ENCODE data around the gene GFI1B.
"Not testable (repeated sequence)": the region's sequence is repeated elsewhere in the genome, so short reads cannot be mapped to it uniquely, and the experiment has no call there.

Gene GFI1B

DNA sequence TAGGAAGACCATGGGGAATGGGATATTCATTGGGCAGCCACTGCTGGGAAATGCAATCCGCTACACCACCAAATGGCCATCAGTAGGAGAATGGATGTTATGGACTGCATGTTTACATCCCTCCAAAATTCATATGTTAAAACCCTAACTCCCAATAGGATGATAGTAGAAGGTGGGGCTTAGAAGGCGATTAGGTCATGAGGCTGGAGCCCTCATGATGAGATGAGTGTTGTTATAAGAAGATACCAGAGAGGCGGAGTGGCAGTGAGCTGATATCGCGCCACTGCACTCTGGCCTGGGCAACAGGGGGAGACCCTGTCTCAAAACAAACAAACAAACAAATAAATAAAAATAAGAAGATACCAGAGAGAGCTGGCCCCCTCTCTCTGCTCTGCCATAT is 36.2 kb downstream of the GFI1B start:
- no peak for DNase-seq (ENCODE audit: low read depth)

DNA sequence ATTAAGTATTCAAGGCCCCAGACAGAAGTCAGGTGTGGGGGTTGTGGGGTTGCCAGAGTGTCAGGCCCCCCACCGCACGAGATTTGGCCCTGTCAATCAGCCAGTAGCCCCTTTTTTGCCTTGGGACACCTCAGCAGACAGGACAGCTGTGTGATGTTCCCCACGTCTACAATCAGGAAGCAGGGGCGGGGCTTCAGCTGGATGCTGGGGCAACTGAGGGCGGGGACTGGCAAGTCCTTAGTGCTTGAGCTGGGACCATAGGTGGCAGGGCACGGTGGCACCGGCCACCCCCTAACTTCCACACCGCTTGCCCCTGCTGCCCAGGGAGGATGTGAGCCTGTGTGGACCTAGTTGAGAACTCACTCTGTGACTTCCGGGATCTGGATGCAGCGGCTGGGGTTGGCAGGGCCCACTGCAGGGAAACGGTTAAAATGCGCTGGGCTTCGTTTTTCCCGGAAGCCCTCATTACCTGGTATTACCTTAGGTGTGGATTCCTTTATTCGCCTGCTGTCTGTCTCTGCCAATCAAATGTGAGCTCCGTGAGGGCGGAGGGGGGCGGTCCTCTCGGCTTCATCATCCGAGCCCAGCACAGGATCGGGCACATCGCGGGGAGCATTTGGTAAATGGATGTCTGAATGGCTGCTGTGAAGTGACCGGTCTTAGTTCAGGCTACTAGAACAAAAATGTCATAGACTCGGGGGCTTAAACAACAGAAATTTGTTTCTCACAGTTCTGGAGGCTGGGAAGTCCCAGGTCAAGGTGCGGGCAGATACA is 44.8 kb downstream of the GFI1B start:
- DNase-seq (ENCODE audit: low read depth), result no peak

DNA sequence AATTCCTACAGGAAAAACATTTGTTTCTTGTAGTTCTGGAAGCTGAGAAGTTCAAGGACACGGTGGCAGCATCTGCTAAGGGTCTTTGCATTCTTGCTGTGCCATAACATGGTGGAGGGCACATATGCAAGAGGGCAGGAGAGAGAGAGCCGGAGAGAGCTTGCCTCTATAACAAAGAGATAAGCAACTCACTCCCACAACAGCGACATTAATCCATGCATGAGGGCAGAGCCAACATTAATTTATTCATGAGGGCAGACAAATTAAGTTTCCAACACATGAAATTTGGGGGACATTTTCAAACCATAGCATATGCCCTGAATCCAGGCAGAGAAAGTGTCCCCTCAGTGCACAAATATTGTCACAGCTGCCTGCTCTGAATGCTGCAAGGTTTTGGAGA is 47.9 kb downstream of the GFI1B start:
- DNase-seq (ENCODE audit: low read depth), result no peak

DNA sequence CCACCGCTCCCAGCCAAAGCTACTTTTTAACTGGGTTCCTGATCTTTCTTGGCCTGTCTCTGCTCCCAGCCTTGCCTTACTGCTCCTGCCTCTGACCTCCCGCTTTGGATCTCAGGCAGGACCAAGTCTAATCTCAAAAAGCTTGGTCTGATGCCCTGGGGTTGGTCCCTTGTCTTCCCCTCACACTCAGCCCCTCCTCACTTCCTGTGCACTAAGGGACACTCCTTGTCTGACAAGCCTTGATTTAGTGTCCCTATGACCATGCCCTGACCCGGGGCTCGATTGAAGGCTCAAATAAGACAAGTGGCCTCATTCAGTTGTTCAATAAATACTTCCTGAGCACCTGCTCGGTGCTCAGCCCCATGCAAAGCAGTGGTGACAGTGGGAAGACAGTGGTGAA is 48.6 kb downstream of the GFI1B start:
- no peak for DNase-seq (ENCODE audit: low read depth)

DNA sequence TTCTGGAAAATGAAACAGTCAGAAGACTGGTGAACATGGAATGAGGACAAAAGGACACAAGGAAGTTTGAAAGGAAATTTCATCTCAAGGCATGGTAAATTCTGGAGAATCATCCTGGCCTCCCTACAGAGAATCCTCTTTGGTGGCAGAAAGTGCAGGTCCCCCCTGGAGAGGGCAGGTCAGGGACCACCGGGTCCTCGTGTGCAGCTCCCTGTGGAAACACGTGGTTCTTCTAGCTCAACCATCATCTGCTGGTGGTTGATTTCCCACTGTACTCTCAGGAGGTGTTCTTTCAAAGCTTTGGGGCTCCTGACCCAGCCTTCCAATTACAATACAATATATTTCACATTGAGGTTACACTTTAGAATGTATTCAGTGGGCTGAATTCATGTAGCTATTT is 49.7 kb downstream of the GFI1B start:
- DNase-seq (ENCODE audit: low read depth), result no peak

DNA sequence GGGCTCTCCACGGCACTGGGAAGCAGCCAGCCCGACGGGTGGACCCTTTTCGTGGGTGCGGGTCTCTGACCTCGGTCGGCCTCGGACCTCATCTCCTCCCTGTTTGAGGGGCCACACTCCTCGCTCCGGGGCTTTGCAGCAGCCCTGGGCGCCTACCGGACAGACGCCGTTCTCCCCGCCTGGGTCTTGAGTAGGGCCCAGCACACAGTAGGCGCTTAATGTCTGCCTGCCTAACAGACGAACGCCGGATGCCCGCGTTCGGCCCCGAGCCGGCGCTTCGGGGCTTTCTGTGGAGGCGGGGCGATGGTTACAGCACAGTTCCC is 51.5 kb downstream of the GFI1B start:
- no peak for DNase-seq (ENCODE audit: low read depth)

DNA sequence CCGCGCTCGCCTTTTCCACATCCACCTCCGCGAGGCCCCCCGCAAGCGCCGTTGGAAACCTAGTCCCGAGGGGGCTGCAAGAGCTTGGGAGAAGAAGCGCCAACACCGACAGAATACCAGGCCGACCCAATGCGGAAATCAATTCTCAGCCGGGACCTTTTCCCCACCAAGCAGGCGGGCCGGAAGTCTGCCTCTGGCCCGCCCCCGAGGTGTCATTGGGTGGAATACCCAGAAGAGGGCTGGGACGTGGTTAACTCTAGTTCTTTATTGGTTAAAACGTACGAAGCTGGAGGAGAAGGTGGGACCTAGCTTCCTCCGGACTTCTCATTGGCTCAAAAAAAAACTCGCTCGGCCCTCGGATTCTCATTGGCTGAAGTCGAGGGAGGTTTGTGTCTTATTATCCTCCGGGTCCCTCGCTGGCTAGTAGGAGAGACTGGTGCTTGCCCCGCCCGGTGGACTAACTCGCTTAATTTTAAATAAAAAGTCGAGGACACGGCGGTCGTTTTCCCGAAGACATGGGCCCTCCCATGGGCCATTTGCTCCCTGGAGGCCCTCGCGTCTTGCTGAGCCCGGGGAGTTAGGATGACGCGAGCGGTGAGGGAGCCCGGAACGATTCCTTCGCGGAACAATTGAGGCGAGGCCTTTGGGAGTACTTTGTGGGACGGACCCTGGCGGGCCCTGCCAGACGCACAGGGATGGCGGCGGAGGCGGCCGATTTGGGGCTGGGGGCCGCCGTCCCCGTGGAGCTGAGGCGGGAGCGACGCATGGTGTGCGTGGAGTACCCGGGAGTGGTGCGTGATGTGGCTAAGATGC is 52.0 kb downstream of the GFI1B start, which contains the start of gene GTF3C5:
Gene GTF3C5 (plus strand): TSS at position 681 of the 813 bp plus-strand sequence. CDS start 15 bp downstream, at position 696.
- DNase-seq (ENCODE audit: low read depth), result peak; percentile 82

DNA sequence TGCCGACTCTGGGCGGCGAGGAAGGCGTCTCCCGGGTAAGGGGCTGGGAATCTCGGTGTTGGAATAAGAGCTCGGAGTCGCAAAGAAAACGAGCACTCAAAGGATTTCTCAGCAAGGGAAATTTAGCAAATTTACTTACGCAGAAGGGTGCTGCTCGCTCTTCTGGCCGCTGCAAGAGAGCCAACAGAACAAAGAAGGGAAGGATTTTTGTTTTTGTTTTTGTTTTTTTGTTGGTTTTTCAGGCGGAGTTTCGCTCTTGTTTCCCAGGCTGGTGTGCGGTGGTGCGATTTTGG is 52.6 kb downstream of the GFI1B start:
- no peak for DNase-seq (ENCODE audit: low read depth)

DNA sequence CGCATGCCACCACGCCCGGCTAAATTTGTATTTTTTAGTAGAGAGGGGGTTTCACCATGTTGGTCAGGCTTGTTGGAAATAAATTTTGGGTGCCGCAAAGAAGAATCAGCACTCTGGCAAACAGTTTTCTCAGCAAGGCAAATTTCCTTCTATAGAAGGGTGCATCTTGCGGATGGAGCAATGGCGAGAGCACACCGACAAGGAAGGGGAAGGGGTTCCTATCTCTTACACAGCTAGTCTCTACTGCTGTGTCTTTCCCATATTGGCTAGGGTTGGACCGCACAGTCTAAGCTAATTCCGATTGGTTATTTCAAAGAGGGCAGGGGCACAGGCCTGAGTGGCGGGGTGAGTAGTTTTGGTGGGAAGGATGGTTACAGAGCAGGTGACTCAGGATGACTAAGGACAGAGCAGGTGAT is 53.0 kb downstream of the GFI1B start:
- DNase-seq (ENCODE audit: low read depth), result no peak

DNA sequence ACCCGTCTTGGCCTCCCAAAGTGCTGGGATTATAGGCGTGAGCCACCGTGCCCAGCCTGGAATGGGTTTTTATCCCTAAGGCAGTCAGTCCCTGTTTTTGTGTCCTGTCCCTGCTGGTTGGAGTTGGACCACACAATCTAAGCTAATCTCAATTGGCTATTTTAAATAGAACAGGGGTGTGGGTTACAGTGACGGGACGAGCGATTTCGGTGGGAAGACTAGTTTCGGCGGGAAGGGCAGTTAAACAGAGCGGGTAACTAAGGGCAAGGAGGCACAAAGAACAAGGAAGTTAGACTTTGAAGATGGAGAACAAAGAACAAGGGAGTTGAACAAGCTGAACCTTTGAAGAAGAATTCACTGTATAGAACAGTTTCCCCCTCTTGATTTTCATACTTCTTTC is 53.7 kb downstream of the GFI1B start:
- DNase-seq (ENCODE audit: low read depth), result no peak

DNA sequence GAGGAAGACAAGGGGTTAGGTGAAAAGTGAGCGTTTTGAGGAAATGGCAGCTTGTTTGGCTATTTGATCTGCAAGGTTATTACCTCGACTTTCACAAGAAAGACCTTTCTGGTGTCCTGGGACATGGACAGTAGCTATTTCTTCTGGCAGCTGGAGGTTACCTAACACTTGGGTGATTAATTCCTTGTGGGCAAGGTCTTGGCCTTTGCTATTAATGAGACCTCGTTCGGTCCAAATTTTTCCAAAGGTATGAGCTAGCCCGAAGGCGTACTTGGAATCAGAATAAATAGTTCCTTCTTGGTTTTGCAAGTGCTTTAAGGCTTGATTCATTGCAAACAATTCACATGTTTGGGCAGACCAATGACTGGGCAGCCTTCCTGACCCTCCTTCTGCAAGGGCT is 57.2 kb downstream of the GFI1B start:
- DNase-seq (ENCODE audit: low read depth), result no peak

DNA sequence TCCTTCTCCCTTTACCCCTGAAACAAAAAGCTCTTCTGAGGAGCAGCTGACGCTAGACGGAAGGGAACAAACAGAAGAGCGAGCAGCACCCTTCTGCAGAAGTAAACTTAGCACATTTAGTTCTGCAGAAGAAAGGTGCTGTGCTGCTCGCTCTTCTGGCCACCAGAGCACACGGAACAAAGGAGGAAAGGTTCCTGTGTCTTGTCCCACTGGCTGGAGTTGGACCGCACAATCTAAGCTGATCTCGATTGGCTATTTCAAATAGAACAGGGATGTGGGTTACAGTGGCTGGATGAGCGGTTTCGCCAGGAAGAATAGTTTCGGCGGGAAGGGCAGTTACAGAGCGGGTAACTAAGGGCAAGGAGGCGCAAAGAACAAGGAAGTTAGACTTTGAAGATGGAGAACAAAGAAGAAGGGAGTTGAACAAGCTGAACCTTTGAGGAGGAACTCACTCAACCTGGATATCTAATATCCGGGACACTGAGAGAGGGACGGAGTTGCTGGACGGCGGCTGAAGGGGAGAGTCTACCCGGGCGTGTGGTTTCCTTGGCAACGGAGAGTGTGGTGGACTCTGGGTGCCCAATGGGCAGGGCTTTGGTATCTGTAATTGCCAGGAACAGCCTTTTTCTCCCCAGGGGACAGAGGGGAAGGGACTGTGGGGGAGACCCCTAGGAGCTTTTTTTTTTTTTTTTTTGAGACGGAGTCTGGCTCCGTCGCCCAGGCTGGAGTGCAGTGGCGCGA is 59.5 kb downstream of the GFI1B start:
- DNase-seq (ENCODE audit: low read depth), result no peak

DNA sequence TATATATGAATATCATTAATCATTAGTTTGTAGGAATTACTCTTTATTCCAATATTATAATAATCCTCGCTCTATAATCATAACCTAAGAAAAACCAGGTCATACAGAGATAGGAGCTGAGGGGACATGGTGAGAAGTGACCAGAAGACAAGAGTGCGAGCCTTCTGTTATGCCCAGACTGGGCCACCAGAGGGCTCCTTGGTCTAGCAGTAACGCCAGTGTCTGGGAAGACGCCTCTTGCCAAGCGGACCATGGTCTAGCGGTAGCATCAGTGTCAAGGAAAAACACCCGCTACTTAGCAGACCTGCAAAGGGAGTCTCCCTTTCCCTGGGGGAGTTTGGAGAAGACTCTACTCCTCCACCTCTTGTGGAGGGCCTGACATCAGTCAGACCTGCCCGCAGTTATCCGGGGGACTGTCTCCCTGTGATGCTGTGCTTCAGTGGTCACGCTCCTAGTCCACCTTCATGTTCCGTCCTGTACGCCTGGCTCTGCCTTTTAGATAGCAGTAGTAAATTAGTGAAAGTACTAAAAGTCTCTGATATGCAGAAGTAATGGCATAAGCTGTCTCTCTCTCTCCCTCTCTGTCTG is 62.5 kb downstream of the GFI1B start:
- DNase-seq (ENCODE audit: low read depth), result not testable (repeated sequence)
